HepG2 (cell line): ENCODE results near the gene LITAF. TPM values are rescaled to one million over a fixed set of nuclear protein-coding genes. Genes with fewer than 3 reads are reported as not detected.

Experiments used
- ATAC-seq: fragments of 200-7000 bp; cut with Tn5 transposase; 3 replicates; pipeline ENCODE4 v1.9.1; 2020; ENCODE audit warnings: mild to moderate bottlenecking, moderate library complexity
- BruUV-seq: library from RNA; stranded (reverse); fragments of 400-500 nt; replicated peaks from 2 replicates; lab custom pipeline; 2021; lab: Mats Ljungman, UMichigan
- CTCF ChIA-PET: fragments of 300-600 bp; formaldehyde crosslinking; extraction: SDS; loops from one replicate; lab custom pipeline; 2021; ENCODE audit warnings: low total read pairs, inconsistent platforms, low intra/inter-chr PET ratio; lab: Yijun Ruan, JAX
- POLR2A ChIA-PET: fragments of 350-600 bp; sonication (Branson Sonifier 250); formaldehyde crosslinking; loops from one replicate; lab custom pipeline; 2020; ENCODE audit warnings: antibody characterized with exemption, inconsistent platforms; lab: Yijun Ruan, JAX
- DNase-seq: peaks from one replicate; pipeline ENCODE4 v3.0.0-alpha.2; 2015; ENCODE audit warnings: low spot score
- FAIRE-seq: peaks from 3 replicates; lab custom pipeline; 2011; peaks lifted over from hg19 to GRCh38; lab: Jason Lieb, UNC
- H2AFZ ChIP-seq: one replicate; pipeline ENCODE4 v1.6.1; 2011; ENCODE audit warnings: low read length, inconsistent platforms
- H3K27ac ChIP-seq: fragments of 300-600 bp; 3 replicates; pipeline ENCODE4 v1.8.0; 2011; ENCODE audit warnings: mixed run types, mild to moderate bottlenecking, mixed read lengths, low read length, inconsistent platforms; ENCODE audit not compliant: insufficient read depth; ENCODE audit errors: extremely low read length
- H3K27me3 ChIP-seq, 2 experiments: fragments of 200-600 bp in 1 of 2; 2 replicates in 1 of 2; 3 replicates in 1 of 2; pipeline versions ENCODE4 v1.6.0 to v1.8.0; 2011; ENCODE audit warnings: low read length in 2 of 2, mild to moderate bottlenecking in 2 of 2, moderate library complexity in 2 of 2, inconsistent platforms in 1 of 2; ENCODE audit not compliant: insufficient read depth in 2 of 2, control insufficient read depth in 1 of 2
- H3K36me3 ChIP-seq, 2 experiments: fragments of 200-600 bp in 1 of 2; replicated peaks in 1 of 2; 2 replicates in 1 of 2; 3 replicates in 1 of 2; pipeline versions ENCODE4 v1.5.1 to v1.8.0; 2011; ENCODE audit warnings: low read length in 2 of 2, inconsistent platforms in 1 of 2; ENCODE audit not compliant: insufficient read depth in 2 of 2, control insufficient read depth in 1 of 2
- H3K4me1 ChIP-seq: 2 replicates; pipeline ENCODE4 v1.5.1; 2012; ENCODE audit warnings: low read length, inconsistent platforms; ENCODE audit not compliant: insufficient read depth
- H3K4me2 ChIP-seq: 2 replicates; pipeline ENCODE4 v1.6.0; 2011; ENCODE audit warnings: low read depth, low read length, inconsistent platforms
- H3K4me3 ChIP-seq, 3 experiments: fragments of 200-600 bp in 1 of 3; sonication (generic), shearing (Covaris generic) in 1 of 3; replicated peaks in 1 of 3; 2 replicates each; pipeline ENCODE4 v1.5.1; 2011 to 2016; ENCODE audit warnings: low read length in 3 of 3, inconsistent platforms in 2 of 3, low read depth in 2 of 3, mild to moderate bottlenecking in 2 of 3, control low read depth in 1 of 3, mixed read lengths in 1 of 3; ENCODE audit not compliant: insufficient read depth in 1 of 3
- H3K79me2 ChIP-seq: one replicate; pipeline ENCODE4 v1.6.1; 2011; ENCODE audit warnings: low read length, inconsistent platforms; ENCODE audit not compliant: insufficient read depth
- H3K9ac ChIP-seq: 2 replicates; pipeline ENCODE4 v1.6.0; 2011; ENCODE audit warnings: mild to moderate bottlenecking, low read depth, low read length, inconsistent platforms; ENCODE audit not compliant: insufficient read depth
- H3K9me3 ChIP-seq: 2 replicates; pipeline ENCODE4 v1.5.1; 2012; ENCODE audit warnings: mild to moderate bottlenecking, low read length
- H4K20me1 ChIP-seq: 2 replicates; pipeline ENCODE4 v1.6.0; 2011; ENCODE audit warnings: inconsistent platforms, mild to moderate bottlenecking, low read length, moderate library complexity; ENCODE audit not compliant: insufficient read depth
- ADNP ChIP-seq: sonication (generic); formaldehyde crosslinking; IDR thresholded peaks from 2 replicates; pipeline ENCODE4 v1.4.0; 2020; ENCODE audit warnings: missing genetic modification reagents
- HOXA3 ChIP-seq: sonication (generic); formaldehyde crosslinking; IDR thresholded peaks from 2 replicates; pipeline ENCODE4 v1.5.0; 2020; ENCODE audit warnings: missing genetic modification reagents
- KAT2B ChIP-seq: fragments of 150-350 bp; IDR thresholded peaks from 2 replicates; pipeline ENCODE4 v1.6.1; 2014; ENCODE audit warnings: low read depth, low read length, borderline replicate concordance
- KDM1A ChIP-seq: IDR thresholded peaks from 2 replicates; pipeline ENCODE4 v1.6.1; 2016; ENCODE audit warnings: missing compliant biosample characterization
- KLF9 ChIP-seq: IDR thresholded peaks from 2 replicates; pipeline ENCODE4 v1.6.1; 2016; ENCODE audit warnings: low read depth
- RELA ChIP-seq: sonication (generic); formaldehyde crosslinking; IDR thresholded peaks from 2 replicates; pipeline ENCODE4 v1.4.0; 2020; ENCODE audit warnings: missing genetic modification reagents
- STAG1 ChIP-seq: sonication (generic); formaldehyde crosslinking; IDR thresholded peaks from 2 replicates; pipeline ENCODE4 v1.4.0; 2020; ENCODE audit warnings: missing genetic modification reagents
- YEATS2 ChIP-seq: sonication (generic); formaldehyde crosslinking; IDR thresholded peaks from 2 replicates; pipeline ENCODE4 v1.4.0; 2020; ENCODE audit warnings: missing genetic modification reagents, borderline replicate concordance
- ZFP36L2 ChIP-seq: sonication (generic); formaldehyde crosslinking; IDR thresholded peaks from 2 replicates; pipeline ENCODE4 v1.4.0; 2020; ENCODE audit warnings: missing genetic modification reagents
- ZMYM3 ChIP-seq: sonication (generic); formaldehyde crosslinking; IDR thresholded peaks from 2 replicates; pipeline ENCODE4 v1.5.1; 2020; ENCODE audit warnings: mild to moderate bottlenecking, missing genetic modification reagents
- ZNF354B ChIP-seq: sonication (generic); formaldehyde crosslinking; IDR thresholded peaks from 2 replicates; pipeline ENCODE4 v1.8.0; 2022; ENCODE audit warnings: mild to moderate bottlenecking, missing genetic modification reagents
- ZNF460 ChIP-seq: sonication (generic); formaldehyde crosslinking; IDR thresholded peaks from 2 replicates; pipeline ENCODE4 v1.5.1; 2020; ENCODE audit warnings: missing genetic modification reagents, mild to moderate bottlenecking, borderline replicate concordance
- ZNF781 ChIP-seq: sonication (generic); formaldehyde crosslinking; IDR thresholded peaks from 2 replicates; pipeline ENCODE4 v1.5.1; 2020; ENCODE audit warnings: borderline replicate concordance, mild to moderate bottlenecking, missing genetic modification reagents; ENCODE audit errors: not compliant biosample characterization
- WGBS: methylation state at CpG from one replicate; pipeline ENCODE4 v1.1.6; 2017; ENCODE audit warnings: low lambda C conversion rate; 5-methylcytosine and 5-hydroxymethylcytosine counted together
- in situ Hi-C: cut with HindIII; loops from 2 replicates; pipeline ENCODE4 v1.10.0; 2017; ENCODE audit warnings: low pct_unique_long_range_greater_than_20kb; ENCODE audit not compliant: extremely low pct_ligation_motif_present
- intact Hi-C: fragments of 100-400 bp; cut with micrococcal nuclease; formaldehyde crosslinking; loops from one replicate; pipeline ENCODE4 v1.10.0; 2022; ENCODE audit not compliant: unreplicated experiment
- polyA plus RNA-seq, 8 experiments: library from polyadenylated mRNA; depleted of rRNA in 3 of 8; stranded (reverse) in 7 of 8; unstranded in 1 of 8; fragments of >200 nt; fragmentation: Illumina TruSeq in 4 of 8; extraction: Trizol in 4 of 8; gene quantifications; 2 replicates each; pipeline versions ENCODE4 v1.2.1 to v1.2.3, GENCODE V29; 2011 to 2016; ENCODE audit warnings: low read depth in 4 of 8, missing spikeins in 1 of 8, mixed read lengths in 1 of 8; ENCODE audit not compliant: insufficient read depth in 1 of 8
- total RNA-seq, 5 experiments: library from RNA; depleted of rRNA; stranded (reverse); fragments of >200 nt; fragmentation: Illumina TruSeq; extraction: Trizol; gene quantifications; 2 replicates each; pipeline ENCODE4 v1.2.3, GENCODE V29; 2016; ENCODE audit warnings: low read depth in 1 of 5
- TF ChIP-seq, protein P1 (sequence below): sonication (generic); formaldehyde crosslinking; IDR thresholded peaks from 2 replicates; pipeline ENCODE4; 2020; ENCODE audit warnings: missing genetic modification reagents, mild to moderate bottlenecking, borderline replicate concordance
- TF ChIP-seq, protein P2 (sequence below): sonication (generic); formaldehyde crosslinking; IDR thresholded peaks from 2 replicates; pipeline ENCODE4 v1.4.0; 2020; ENCODE audit warnings: low read depth, mild to moderate bottlenecking, missing genetic modification reagents
- TF ChIP-seq, protein P3 (sequence below): sonication (generic); formaldehyde crosslinking; IDR thresholded peaks from 2 replicates; pipeline ENCODE4 v1.4.0; 2020; ENCODE audit warnings: missing genetic modification reagents, low read depth, mild to moderate bottlenecking, borderline replicate concordance

Gene LITAF
- total and polyA plus RNA-seq, 2 of the 13 experiments (the other 11 are each of a cell fraction or from before 2014, with no cell fraction given): 80.1 to 141 TPM

DNA sequence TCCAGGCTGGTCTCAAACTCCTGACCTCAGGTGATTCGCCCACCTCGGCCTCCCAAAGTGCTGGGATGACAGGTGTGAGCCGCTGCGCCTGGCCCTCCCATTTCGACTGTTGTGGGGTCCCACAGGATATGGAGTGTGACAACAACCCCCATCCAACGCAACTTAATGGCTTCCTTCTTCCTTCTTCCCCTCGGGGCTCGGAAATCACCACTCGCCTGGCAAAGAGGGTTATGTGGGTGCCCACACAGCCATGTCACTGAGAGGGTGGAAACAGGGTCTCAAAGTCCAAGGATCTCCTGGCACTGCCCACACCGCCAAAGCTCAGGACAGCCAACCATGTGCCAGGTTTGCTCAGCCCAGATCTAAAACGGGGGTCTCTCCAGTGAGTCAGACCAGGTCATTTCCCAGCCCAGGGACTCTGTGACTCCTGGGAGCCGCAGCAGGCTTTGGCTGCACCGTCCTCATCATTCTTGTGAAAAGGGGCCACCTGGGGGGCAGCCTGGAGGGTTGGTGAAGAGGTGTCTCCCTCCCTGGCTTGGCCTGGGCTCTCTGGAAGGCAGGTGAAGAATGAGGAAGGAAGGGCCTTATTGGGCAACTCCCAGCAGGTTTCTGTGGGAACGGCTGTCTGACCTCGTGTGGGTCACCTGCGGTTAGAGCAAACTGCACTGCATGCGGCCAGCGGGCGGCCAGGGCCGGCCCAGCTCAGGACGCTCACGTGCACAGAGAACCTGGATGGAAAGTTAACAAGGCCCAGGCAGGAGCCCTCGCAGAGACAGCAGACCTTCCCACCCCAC is 25.3 kb upstream of the LITAF start (continued):
- TF ChIP-seq, protein P1, sequence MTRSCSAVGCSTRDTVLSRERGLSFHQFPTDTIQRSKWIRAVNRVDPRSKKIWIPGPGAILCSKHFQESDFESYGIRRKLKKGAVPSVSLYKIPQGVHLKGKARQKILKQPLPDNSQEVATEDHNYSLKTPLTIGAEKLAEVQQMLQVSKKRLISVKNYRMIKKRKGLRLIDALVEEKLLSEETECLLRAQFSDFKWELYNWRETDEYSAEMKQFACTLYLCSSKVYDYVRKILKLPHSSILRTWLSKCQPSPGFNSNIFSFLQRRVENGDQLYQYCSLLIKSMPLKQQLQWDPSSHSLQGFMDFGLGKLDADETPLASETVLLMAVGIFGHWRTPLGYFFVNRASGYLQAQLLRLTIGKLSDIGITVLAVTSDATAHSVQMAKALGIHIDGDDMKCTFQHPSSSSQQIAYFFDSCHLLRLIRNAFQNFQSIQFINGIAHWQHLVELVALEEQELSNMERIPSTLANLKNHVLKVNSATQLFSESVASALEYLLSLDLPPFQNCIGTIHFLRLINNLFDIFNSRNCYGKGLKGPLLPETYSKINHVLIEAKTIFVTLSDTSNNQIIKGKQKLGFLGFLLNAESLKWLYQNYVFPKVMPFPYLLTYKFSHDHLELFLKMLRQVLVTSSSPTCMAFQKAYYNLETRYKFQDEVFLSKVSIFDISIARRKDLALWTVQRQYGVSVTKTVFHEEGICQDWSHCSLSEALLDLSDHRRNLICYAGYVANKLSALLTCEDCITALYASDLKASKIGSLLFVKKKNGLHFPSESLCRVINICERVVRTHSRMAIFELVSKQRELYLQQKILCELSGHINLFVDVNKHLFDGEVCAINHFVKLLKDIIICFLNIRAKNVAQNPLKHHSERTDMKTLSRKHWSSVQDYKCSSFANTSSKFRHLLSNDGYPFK (CRISPR knock-in tag): 0 out of 2 replicates have a peak, but pooled peaks have one; percentile 64
- no peak for TF ChIP-seq RELA
- peak; percentile 86; the same call in 1 of the 2 replicates for TF ChIP-seq YEATS2
- TF ChIP-seq ZNF460 (CRISPR knock-in tag): peak; percentile 40; the same call in 1 of the 2 replicates
- TF ChIP-seq ZNF354B (CRISPR knock-in tag): no peak; the same call in 1 of the 2 replicates
- TF ChIP-seq, protein P2, sequence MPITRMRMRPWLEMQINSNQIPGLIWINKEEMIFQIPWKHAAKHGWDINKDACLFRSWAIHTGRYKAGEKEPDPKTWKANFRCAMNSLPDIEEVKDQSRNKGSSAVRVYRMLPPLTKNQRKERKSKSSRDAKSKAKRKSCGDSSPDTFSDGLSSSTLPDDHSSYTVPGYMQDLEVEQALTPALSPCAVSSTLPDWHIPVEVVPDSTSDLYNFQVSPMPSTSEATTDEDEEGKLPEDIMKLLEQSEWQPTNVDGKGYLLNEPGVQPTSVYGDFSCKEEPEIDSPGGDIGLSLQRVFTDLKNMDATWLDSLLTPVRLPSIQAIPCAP (CRISPR knock-in tag): 0 out of 2 replicates have a peak, but pooled peaks have one; percentile 8
- TF ChIP-seq KAT2B: no peak

DNA sequence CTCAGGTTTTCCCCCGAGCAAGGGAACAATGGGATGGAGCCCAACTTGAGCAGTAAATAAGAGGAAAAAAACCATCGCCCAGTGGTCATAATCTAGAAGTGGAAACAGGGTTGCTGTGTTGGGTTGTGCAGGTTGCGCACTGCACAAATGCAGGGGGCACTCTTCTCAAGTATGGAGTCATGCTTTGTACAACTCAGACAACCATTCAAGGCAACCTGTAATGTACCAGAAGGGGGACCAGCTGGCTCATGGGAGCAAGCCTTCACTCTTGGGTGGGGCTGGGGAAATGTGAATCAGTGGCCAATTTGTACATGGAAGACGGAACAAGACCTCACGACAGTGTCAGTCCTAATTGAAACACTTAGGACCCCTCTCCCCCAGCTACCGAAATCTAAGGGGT is 23.9 kb upstream of the LITAF start:
- no peak for ATAC-seq
- CTCF ChIA-PET: no interaction called here
- no peak for FAIRE-seq
- no peak overlapping the region for H3K9ac ChIP-seq
- H3K4me2 ChIP-seq: no peak overlapping the region
- H4K20me1 ChIP-seq: no peaks in the 10 kb centered on the region
- DNase-seq: no peak
- no peaks in the 10 kb centered on the region for H3K9me3 ChIP-seq
- POLR2A ChIA-PET: no interaction called here
- H3K4me1 ChIP-seq: peaks cover 43% of the 10 kb centered on the region
- no peaks in the 10 kb centered on the region for H3K79me2 ChIP-seq
- intact Hi-C loops (no loop called here), in situ Hi-C loops (no loop called here)
- peaks cover 10 to 39% of the 10 kb centered on the region in 2 experiments for H3K27me3 ChIP-seq
- H3K27ac ChIP-seq: no peak overlapping the region
- 52% methylated on average over 6 of the region's 6 CpGs for WGBS
- no peaks in the 10 kb centered on the region for H3K36me3 ChIP-seq
- H2AFZ ChIP-seq: no peak overlapping the region
- BruUV-seq: no TSS peak
- no peak overlapping the region for H3K4me3 ChIP-seq
- TF ChIP-seq STAG1 (0 out of 2 replicates have a peak, but pooled peaks have one; percentile 7), ZMYM3 (peak; percentile 78), ZNF781 (peak; percentile 47), KDM1A (0 out of 2 replicates have a peak, but pooled peaks have one; percentile 29), ADNP (CRISPR knock-in tag) (peak; percentile 50; the same call in 1 of the 2 replicates), ZFP36L2 (CRISPR knock-in tag) (no peak), KLF9 (CRISPR knock-in tag) (no peak), HOXA3 (CRISPR knock-in tag) (0 out of 2 replicates have a peak, but pooled peaks have one; percentile 30)
- TF ChIP-seq, protein P3, sequence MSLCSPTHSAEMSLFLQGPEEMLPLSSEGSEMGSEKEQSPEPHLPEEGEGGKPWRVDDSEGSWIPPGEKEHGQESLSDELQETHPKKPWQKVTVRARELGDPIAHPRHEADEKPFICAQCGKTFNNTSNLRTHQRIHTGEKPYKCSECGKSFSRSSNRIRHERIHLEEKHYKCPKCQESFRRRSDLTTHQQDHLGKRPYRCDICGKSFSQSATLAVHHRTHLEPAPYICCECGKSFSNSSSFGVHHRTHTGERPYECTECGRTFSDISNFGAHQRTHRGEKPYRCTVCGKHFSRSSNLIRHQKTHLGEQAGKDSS: peak; percentile 79
